GM23338 (cell line): ENCODE results near the gene CLEC4G. TPM values are rescaled to one million over a fixed set of nuclear protein-coding genes. Genes with fewer than 3 reads are reported as not detected.

Experiments used
- ATAC-seq: fragments of 200-7000 bp; cut with Tn5 transposase; 3 replicates; pipeline ENCODE4 v1.9.1; 2020
- DNase-seq: peaks from one replicate; pipeline ENCODE4 v3.0.0-alpha.2; 2015; ENCODE audit warnings: low spot score
- H2AFZ ChIP-seq: fragments of 200-600 bp; sonication (generic); 2 replicates; pipeline ENCODE4 v1.8.0; 2016; ENCODE audit warnings: antibody characterized with exemption, mild to moderate bottlenecking, moderate library complexity
- H3F3A ChIP-seq: fragments of 200-600 bp; sonication (generic); replicated peaks from 2 replicates; pipeline ENCODE4 v1.8.0; 2017; ENCODE audit warnings: antibody characterized with exemption, mixed run types, low read depth
- H3K27ac ChIP-seq: fragments of 200-600 bp; sonication (generic); 2 replicates; pipeline ENCODE4 v1.6.1; 2016; ENCODE audit warnings: low read depth
- H3K27me3 ChIP-seq: fragments of 200-600 bp; sonication (generic); 2 replicates; pipeline ENCODE4 v1.8.0; 2016; ENCODE audit warnings: mild to moderate bottlenecking, mixed run types, moderate library complexity; ENCODE audit not compliant: insufficient read depth
- H3K36me3 ChIP-seq: fragments of 200-600 bp; sonication (generic); 2 replicates; pipeline ENCODE4 v1.8.0; 2016; ENCODE audit warnings: mild to moderate bottlenecking; ENCODE audit not compliant: insufficient read depth
- H3K4me1 ChIP-seq: fragments of 200-600 bp; sonication (generic); 2 replicates; pipeline ENCODE4 v1.8.0; 2016; ENCODE audit warnings: mild to moderate bottlenecking, moderate library complexity; ENCODE audit not compliant: insufficient read depth
- H3K4me2 ChIP-seq: fragments of 200-600 bp; sonication (generic); 2 replicates; pipeline ENCODE4 v1.7.1; 2017; ENCODE audit warnings: mixed run types
- H3K4me3 ChIP-seq: fragments of 200-600 bp; sonication (generic); 2 replicates; pipeline ENCODE4 v1.6.1; 2016; ENCODE audit warnings: mixed run types
- H3K79me2 ChIP-seq: fragments of 200-600 bp; sonication (generic); replicated peaks from 2 replicates; pipeline ENCODE4 v1.8.0; 2017; ENCODE audit warnings: mild to moderate bottlenecking; ENCODE audit not compliant: insufficient read depth
- H3K9me2 ChIP-seq: fragments of 200-600 bp; sonication (generic); 2 replicates; pipeline ENCODE4 v1.8.0; 2017; ENCODE audit not compliant: insufficient read depth
- H4K20me1 ChIP-seq: fragments of 200-600 bp; sonication (generic); replicated peaks from 2 replicates; pipeline ENCODE4 v1.8.0; 2017; ENCODE audit warnings: mild to moderate bottlenecking; ENCODE audit not compliant: insufficient read depth
- H3K27ac Mint-ChIP-seq: 2 replicates; pipeline ENCODE4 v1.8.0; 2020; ENCODE audit warnings: inconsistent platforms, mild to moderate bottlenecking, moderate library complexity, mixed read lengths
- H3K27me3 Mint-ChIP-seq: 3 replicates; pipeline ENCODE4 v1.8.0; 2022; ENCODE audit warnings: low read depth, mild to moderate bottlenecking, moderate library complexity, mixed read lengths, inconsistent platforms; ENCODE audit not compliant: insufficient read depth, poor library complexity
- H3K36me3 Mint-ChIP-seq: 3 replicates; pipeline ENCODE4 v1.8.0; 2021; ENCODE audit warnings: low read depth, mild to moderate bottlenecking, inconsistent platforms, moderate library complexity, mixed read lengths
- H3K4me1 Mint-ChIP-seq: 3 replicates; pipeline ENCODE4 v1.8.0; 2020; ENCODE audit warnings: mild to moderate bottlenecking, inconsistent platforms, mixed read lengths
- H3K4me3 Mint-ChIP-seq: 3 replicates; pipeline ENCODE4 v1.8.0; 2021; ENCODE audit warnings: moderate library complexity, mild to moderate bottlenecking, inconsistent platforms, mixed read lengths
- H3K9me3 Mint-ChIP-seq: 3 replicates; pipeline ENCODE4 v1.8.0; 2020; ENCODE audit warnings: moderate library complexity, mild to moderate bottlenecking, inconsistent platforms, mixed read lengths
- ETS1 ChIP-seq: IDR thresholded peaks from 2 replicates; pipeline ENCODE4 v1.6.1; 2016; ENCODE audit warnings: antibody characterized with exemption
- EZH2phosphoT487 ChIP-seq: fragments of 200-600 bp; sonication (generic); IDR thresholded peaks from one replicate; pipeline ENCODE4 v1.8.1; 2018; ENCODE audit warnings: antibody characterized with exemption; ENCODE audit not compliant: unreplicated experiment
- JUNB ChIP-seq: IDR thresholded peaks from one replicate; pipeline ENCODE4 v1.6.1; 2016; ENCODE audit warnings: antibody characterized with exemption; ENCODE audit not compliant: unreplicated experiment
- NANOG ChIP-seq: IDR thresholded peaks from 2 replicates; pipeline ENCODE4 v1.6.1; 2016; ENCODE audit warnings: antibody characterized with exemption, borderline replicate concordance
- POLR2AphosphoS5 ChIP-seq: IDR thresholded peaks from 2 replicates; pipeline ENCODE4 v1.6.1; 2016; ENCODE audit warnings: antibody characterized with exemption, low read depth
- REST ChIP-seq: IDR thresholded peaks from one replicate; pipeline ENCODE4 v1.6.1; 2018; ENCODE audit warnings: antibody characterized with exemption; ENCODE audit not compliant: unreplicated experiment
- STAT1 ChIP-seq: IDR thresholded peaks from one replicate; pipeline ENCODE4 v1.6.1; 2016; ENCODE audit warnings: antibody characterized with exemption; ENCODE audit not compliant: unreplicated experiment
- ZNF462 ChIP-seq: fragments of 250-450 bp; sonication (Bioruptor Pico); IDR thresholded peaks from 2 replicates; pipeline ENCODE4 v1.5.0; 2020; ENCODE audit warnings: mild to moderate bottlenecking, moderate library complexity
- polyA plus RNA-seq: library from polyadenylated mRNA; unstranded; fragments of >200 nt; fragmentation: Nextera tagmentation; extraction: Ambion mirVana; gene quantifications from 2 replicates; pipeline ENCODE4 v1.2.1, GENCODE V29; 2016
- total RNA-seq: library from RNA; depleted of rRNA; stranded (reverse); fragments of >200 nt; shearing (Covaris generic); gene quantifications from 2 replicates; pipeline ENCODE4 v1.2.3, GENCODE V29; 2014
- TF ChIP-seq, protein P1 (sequence below), 2 experiments: fragments of 200-600 bp in 1 of 2; sonication (generic) in 1 of 2; conservative IDR thresholded peaks; 2 replicates each; pipeline versions ENCODE4 v1.5.1 to v1.6.1; 2016 to 2017; ENCODE audit warnings: antibody characterized with exemption in 2 of 2, low read depth in 2 of 2, mild to moderate bottlenecking in 2 of 2, moderate library complexity in 1 of 2

CLEC4G gene
- total and polyA plus RNA-seq, 2 experiments from 2014 or later: 0.52 to 0.65 TPM

- no peak overlapping the region for H3K4me2 ChIP-seq
- H3F3A ChIP-seq: no peaks in the 10 kb centered on the region
- H3K4me3 Mint-ChIP-seq: no peak overlapping the region
- no peaks in the 10 kb centered on the region; the same call in 2 of the 3 replicates for H3K4me1 Mint-ChIP-seq
- no peak overlapping the region for H3K27ac Mint-ChIP-seq
- no peak for ATAC-seq
- peaks cover 4% of the 10 kb centered on the region; the same call in 1 of the 2 replicates for H3K9me2 ChIP-seq
- no peak overlapping the region for H3K4me3 ChIP-seq
- H2AFZ ChIP-seq: no peak overlapping the region
- 0 out of 2 replicates have a peak, but pooled peaks cover 2% of the 10 kb centered on the region for H3K27me3 ChIP-seq
- H3K36me3 Mint-ChIP-seq: peaks cover 3% of the 10 kb centered on the region; the same call in 1 of the 3 replicates
- no peak overlapping the region for H3K27ac ChIP-seq
- H3K27me3 Mint-ChIP-seq: peaks cover 11% of the 10 kb centered on the region
- TF ChIP-seq STAT1: no peak
- no peak for TF ChIP-seq ZNF462 (CRISPR knock-in tag)
- TF ChIP-seq EZH2phosphoT487: no peak
- H3K4me1 ChIP-seq: no peaks in the 10 kb centered on the region; the same call in 1 of the 2 replicates
- no peaks in the 10 kb centered on the region for H3K36me3 ChIP-seq
- no peaks in the 10 kb centered on the region for H3K79me2 ChIP-seq
- no peaks in the 10 kb centered on the region for H3K9me3 Mint-ChIP-seq
- H4K20me1 ChIP-seq: no peaks in the 10 kb centered on the region
- no peak for DNase-seq
Observed at GRCh38 chr19:7690779-7691258, 41.1 kb downstream of the CLEC4G start.

GRCh38 chr19:7689165-7689564 lies 42.7 kb downstream of the CLEC4G start:
- no peak overlapping the region for H3K4me2 ChIP-seq
- Mint-ChIP-seq H3K27me3 (peaks cover 13% of the 10 kb centered on the region), H3K9me3 (no peaks in the 10 kb centered on the region), H3K4me1 (no peaks in the 10 kb centered on the region; the same call in 1 of the 3 replicates), H3K4me3 (no peak overlapping the region), H3K36me3 (peaks cover 11% of the 10 kb centered on the region; the same call in 2 of the 3 replicates), H3K27ac (no peak overlapping the region)
- no peaks in the 10 kb centered on the region; the same call in 1 of the 2 replicates for H4K20me1 ChIP-seq
- H3K27me3 ChIP-seq: 0 out of 2 replicates have a peak, but pooled peaks cover 2% of the 10 kb centered on the region
- peak; percentile 43 for DNase-seq
- no peak overlapping the region for H3K27ac ChIP-seq
- peaks cover 7% of the 10 kb centered on the region for H3K4me1 ChIP-seq
- peaks cover 4% of the 10 kb centered on the region; the same call in 1 of the 2 replicates for H3K9me2 ChIP-seq
- no peak overlapping the region for H2AFZ ChIP-seq
- H3K79me2 ChIP-seq: no peaks in the 10 kb centered on the region
- H3K36me3 ChIP-seq: no peaks in the 10 kb centered on the region
- peak; percentile 46 for ATAC-seq
- no peaks in the 10 kb centered on the region for H3F3A ChIP-seq
- no peak overlapping the region for H3K4me3 ChIP-seq
- TF ChIP-seq EZH2phosphoT487 (no peak), JUNB (no peak), ETS1 (no peak), NANOG (no peak), REST (no peak), POLR2AphosphoS5 (no peak)
- TF ChIP-seq, protein P1, sequence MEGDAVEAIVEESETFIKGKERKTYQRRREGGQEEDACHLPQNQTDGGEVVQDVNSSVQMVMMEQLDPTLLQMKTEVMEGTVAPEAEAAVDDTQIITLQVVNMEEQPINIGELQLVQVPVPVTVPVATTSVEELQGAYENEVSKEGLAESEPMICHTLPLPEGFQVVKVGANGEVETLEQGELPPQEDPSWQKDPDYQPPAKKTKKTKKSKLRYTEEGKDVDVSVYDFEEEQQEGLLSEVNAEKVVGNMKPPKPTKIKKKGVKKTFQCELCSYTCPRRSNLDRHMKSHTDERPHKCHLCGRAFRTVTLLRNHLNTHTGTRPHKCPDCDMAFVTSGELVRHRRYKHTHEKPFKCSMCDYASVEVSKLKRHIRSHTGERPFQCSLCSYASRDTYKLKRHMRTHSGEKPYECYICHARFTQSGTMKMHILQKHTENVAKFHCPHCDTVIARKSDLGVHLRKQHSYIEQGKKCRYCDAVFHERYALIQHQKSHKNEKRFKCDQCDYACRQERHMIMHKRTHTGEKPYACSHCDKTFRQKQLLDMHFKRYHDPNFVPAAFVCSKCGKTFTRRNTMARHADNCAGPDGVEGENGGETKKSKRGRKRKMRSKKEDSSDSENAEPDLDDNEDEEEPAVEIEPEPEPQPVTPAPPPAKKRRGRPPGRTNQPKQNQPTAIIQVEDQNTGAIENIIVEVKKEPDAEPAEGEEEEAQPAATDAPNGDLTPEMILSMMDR (conservative IDR thresholded peaks at IDR 0.05; ENCODE audit: low read depth in 2 of 2): no peak
